ENCODE data around the gene GOLIM4.

DNA sequence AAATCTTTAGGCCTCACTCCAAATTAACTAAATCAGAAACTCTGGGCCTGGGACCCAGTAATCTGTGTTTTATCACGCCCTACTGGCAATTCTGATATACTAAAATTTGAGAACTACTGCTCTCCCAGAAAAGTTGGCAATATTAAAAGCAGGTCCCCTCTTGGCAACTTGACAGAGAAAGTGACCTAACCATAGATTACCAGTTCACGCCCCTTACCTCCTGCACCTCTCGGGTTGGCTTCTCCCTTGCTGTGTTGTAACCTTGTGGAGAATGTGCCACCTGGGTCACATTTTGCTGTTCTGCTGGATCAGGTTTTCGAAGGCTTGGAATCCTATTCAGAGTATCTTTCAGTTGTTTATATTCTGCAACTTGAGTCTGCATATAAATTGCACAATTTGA is 59.1 kb downstream of the GOLIM4 start:
- TF ChIP-seq POLR2A (IDR thresholded peaks at IDR 0.05; ENCODE audit: low read depth, low read length) (no peak), TAF1 (IDR thresholded peaks at IDR 0.05; ENCODE audit: low read depth, low read length) (no peak)

All from GM12891 (cell line).